Effector CD4-positive, alpha-beta T cell (primary cell): ENCODE results near the gene XRCC5.
"Not testable (repeated sequence)": the region's sequence is repeated elsewhere in the genome, so short reads cannot be mapped to it uniquely, and the experiment has no call there.

Source experiments
- DNase-seq: peaks from one replicate; pipeline ENCODE4 v3.0.0-alpha.2; 2020

XRCC5 gene

GRCh38 chr2:216119986-216120385 is 10.8 kb downstream of the XRCC5 start:
- no peak for DNase-seq

DNA sequence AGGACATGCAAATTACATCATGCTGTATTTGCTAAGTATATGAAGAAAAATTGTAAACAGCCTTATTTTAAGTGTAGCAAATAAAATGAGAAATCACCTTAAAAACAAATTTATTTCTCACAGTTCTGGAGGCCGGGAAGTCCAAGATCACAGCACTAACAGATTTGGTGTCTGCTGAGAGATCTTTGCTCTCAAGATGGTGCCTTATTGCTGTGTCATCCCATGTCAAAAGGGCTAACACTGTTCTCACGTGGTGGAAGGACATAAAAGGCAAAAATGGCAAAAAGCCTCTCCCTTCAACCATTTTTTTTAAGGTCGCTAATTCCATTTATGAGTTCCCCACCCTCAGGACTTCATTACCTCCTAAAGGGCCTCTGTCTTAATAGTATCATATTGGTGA is 12.1 kb downstream of the XRCC5 start:
- DNase-seq: no peak

DNA sequence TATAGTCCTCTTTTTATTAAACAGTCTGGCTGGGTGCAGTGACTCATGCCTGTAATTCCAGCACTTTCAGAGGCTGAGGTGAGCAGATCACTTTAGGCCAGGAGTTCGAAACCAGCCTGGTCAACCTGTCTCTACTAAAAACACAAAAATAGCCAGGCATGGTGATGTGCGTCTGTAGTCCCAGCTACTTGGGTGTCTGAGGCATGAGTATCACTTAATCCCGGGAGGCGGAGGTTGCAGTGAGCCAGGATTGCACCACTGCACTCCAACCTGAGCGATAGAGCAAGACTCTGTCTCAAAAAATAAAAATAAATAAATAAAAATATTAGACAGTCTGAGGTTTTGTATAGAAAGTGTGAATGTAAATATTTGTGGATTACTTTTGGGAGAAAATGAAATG is 17.8 kb downstream of the XRCC5 start:
- DNase-seq: no peak

GRCh38 chr2:216130346-216130971 is 21.3 kb downstream of the XRCC5 start:
- no peak for DNase-seq

DNA sequence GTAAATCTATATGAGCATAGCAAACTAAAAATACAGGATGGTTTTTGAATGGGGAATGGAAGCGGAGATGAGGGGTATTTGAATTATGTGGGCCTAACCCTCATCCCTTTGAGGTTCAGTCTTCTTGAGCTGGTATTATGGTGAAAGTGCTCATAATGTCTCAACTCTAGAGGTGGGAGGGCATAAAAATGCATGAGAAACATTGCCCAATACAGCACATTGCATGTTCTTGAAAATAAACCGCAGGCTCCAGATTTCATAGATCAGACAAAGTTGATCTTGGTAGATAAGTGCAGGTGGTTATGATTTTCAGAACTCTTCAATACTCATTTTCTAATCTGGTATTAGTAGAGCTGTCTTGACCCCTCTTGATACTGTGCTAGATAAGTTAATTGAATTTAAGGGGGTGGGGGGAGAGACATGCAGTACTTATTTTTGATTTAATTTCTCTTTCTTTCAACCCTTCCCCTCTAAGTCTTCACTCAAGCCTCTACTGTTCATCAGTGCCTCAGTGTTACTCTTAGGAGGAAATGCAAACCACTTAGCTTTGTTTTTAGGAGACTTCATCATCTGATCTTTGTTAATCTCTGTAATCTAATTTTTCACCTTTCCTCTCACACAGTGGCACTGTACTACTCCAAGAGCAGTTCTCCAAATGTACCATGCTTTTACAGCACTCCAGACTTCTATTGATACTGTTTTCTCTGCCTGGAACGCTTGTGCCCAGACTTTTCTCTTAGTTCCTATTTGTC is 22.2 kb downstream of the XRCC5 start:
- no peak for DNase-seq

GRCh38 chr2:216132585-216132984 is 23.4 kb downstream of the XRCC5 start:
- no peak for DNase-seq

- no peak for DNase-seq
Observed at GRCh38 chr2:216133397-216133796, 24.2 kb downstream of the XRCC5 start.

DNA sequence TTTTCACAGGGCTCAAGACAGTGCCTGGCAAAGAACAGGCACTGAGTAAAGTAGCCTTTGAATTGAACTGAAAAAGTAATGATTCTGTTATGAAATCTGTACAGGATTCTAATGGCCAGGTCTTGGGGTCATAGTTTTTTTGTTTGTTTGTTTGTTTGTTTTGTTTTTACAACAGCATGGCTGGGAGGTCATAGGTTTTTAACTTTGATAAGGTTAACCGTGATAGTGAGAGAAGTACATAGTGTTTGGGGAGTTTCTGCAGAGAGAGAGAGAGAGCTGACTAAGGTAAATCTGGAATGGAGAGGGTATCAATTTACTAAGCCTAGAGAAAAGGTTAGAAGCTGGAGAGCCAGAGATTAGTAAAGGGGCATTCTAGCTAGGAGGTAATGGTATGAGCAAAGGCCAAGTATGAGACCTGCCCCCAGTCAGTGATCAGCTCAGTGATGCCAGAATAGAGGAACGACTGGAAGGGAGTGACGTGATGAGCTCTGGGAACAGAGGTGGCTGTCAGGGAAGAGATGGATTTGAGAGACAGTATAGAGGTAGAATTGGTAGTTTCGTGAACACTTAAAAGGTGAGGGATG is 25.9 kb downstream of the XRCC5 start:
- DNase-seq: no peak

DNA sequence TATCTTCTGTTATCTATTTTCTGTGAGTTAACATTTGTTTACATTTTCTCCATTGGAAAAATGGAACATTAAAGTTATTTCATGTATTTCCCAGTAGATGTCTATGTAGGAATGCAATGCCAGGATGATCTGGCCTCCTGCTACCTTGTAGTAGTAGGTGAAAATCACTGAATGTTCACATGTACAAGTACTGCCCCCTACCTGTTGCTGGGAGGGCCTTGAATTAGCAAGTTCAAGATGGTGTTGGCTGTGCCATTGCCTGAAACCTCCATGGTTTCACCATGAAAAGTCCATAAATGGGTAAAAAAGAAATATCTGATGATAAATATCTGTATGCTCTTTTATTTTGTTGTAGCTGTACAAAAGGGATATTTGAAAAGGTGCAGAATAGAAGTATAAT is 30.7 kb downstream of the XRCC5 start:
- no peak for DNase-seq

DNA sequence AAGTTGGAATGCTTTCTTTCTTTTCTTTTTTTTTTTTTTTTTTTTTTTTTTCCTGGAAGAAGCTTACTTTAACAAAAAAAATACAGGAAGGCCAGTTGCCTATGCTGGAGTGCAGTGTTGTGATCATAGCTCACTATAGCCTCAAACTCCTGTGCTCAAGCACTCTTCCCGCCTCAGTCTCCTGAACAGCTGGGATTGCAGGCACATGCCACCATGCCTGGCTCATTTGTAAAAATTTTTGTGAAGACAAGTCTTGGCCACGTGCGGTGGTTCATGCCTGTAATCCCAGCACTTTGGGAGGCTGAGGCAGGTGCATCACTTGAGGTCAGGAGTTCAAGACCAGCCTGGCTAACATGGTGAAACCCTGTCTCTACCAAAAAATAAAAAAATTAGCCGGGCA is 32.4 kb downstream of the XRCC5 start:
- DNase-seq: not testable (repeated sequence)

GRCh38 chr2:216142540-216142939 is 33.4 kb downstream of the XRCC5 start:
- no peak for DNase-seq

GRCh38 chr2:216144372-216144771 is 35.2 kb downstream of the XRCC5 start:
- no peak for DNase-seq

DNA sequence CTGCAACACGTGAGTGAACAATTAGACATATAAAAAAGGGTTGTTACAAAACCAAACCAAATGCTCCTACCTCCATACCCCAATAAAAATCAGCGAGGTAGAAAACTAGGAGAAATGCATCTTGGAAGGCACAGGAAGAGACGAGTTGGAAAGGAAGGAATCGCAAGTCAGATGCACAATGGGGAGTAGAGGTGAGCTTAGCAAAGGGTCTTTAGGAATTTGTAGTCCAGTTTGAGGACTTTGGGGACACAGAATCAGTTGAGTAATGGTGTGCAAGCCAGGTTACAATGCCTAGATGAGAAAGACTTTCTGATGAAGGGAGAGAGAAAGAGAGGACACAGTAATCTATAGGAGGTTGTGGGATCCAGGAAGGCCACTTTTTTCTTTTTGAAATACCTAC is 35.7 kb downstream of the XRCC5 start:
- DNase-seq: no peak

DNA sequence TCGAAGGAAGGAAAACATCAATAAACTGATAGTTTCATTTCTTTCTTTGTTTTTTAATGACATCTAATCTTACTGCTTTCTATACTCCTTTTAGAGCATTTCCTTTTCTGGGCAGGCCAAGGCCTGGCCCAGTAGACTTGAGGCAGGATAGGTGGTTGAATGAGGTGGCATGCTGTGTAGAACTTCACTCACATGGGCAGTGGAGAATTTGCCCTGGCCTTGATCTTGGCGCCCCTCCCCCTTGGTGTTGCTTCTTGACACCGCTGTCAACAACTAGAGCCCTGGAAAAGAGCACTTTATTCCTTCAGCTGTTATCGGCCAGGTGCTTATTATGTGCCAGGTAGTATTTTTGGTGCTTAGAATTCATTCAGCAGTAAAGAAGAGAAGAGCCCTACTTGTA is 37.4 kb downstream of the XRCC5 start:
- DNase-seq: no peak

DNA sequence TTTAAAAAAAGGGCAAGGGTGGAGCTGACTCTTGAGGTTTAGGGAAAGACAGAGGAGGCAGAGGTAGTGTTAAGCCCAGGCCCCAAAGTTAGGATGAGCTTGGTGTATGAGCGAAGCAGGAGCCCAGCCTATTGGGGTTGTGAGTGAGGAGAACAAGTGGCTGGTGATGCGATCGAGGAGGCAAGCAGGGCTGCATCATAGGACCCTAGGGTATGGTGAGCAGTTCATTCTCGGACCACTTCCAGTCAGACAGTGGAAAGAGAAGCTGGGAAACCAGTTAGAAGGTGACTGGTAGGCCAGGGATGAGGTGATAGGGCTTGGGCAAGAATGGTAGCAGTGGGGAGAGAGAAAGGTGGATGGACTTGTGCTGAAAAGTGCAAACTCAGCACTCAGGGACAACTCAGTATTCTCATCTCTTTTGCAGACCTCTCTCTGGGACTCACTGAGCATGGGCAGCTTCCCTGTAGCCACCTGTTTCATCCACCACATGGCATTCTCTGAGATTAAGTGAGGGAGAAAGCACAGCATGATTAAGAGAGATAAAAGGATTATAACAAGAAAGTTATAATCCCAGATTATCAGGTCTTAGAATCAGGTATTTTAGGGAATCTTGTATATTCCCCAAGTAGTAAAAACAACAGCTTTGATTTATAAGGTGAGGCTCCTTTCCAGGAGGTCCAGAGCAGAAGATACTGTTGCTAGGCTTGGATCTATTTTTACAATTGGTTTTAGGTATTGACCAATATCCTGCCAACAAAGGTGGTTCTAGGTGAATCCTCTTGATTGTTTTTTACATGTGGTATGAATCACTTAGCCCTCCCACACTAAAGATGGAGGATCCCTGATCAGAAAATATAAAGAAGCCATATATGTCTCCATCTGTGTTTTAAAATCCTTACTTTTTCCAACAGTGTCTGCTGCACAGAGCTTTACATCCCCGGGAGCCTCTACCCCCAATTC is 38.3 kb downstream of the XRCC5 start:
- no peak for DNase-seq

DNA sequence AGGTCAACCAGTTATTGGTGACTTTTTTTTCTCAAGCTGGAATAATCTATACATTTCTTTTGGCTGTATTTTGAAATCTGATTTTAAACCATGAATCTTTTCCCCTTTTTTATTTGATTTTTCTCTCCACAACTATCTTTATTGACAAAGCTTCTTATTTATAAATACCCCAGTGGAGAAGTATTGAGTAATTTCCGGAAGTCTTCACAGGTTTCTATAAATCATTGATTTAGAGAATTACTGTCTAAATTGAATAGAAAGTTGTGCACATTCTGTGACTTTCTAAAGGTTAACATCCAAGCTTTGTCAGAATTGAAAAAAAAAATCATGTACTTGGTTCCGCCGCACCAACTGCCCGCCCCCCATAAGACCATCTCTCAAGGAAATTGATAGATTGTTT is 39.8 kb downstream of the XRCC5 start:
- DNase-seq: no peak

DNA sequence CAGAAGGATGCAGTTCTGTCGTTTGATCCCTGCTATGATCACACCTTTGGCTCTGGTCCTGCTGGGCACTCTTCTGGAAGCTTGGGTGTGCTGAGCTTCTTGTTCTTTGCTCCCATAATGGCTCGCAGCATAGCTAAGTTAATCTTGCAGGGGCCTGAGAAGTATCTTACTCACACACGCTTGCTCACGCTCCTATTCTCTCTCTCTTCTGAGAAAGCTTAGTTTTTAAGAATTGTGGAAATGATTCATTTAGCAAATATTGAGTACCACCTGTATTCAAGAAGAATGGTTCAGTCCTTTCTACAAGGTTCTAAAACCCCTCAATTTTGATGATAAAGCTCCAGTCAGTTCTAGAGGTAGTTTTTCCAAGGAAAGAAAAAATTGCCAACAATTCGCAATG is 40.6 kb downstream of the XRCC5 start:
- DNase-seq: no peak

DNA sequence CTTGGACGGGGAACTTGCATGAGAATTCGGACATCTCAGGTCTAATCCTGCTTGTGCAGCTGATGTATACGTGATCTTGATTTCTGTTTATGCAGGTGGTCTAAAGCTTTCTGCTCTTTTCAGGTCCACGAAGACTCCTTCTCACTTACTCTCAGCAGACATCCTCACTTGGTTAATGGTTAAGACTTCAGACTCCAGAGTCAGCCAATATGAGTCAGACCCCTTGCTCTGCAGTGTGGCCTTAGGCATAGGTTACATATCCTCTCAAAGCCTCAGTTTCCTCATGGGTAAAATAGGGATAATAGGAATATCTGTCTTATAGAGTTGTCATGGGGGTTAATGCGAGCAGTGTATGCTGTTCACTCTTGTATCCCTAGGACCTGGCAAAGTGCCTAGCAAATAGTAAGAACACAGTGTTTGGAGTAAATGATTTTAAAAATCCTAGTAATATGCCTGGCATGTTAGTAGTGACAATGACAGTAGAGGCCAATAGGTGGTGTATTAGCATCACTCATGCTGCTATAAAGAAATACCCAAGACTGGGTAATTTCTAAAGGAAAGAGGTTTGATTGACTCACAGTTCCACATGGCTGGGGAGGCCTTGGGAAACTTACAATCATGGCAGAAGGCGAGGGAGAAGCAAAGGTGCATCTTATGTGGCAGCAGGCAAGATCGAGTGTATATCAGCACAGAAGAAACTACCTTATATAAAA is 42.3 kb downstream of the XRCC5 start:
- DNase-seq: no peak

- DNase-seq: no peak
Observed at GRCh38 chr2:216155954-216156353, 46.8 kb downstream of the XRCC5 start.

DNA sequence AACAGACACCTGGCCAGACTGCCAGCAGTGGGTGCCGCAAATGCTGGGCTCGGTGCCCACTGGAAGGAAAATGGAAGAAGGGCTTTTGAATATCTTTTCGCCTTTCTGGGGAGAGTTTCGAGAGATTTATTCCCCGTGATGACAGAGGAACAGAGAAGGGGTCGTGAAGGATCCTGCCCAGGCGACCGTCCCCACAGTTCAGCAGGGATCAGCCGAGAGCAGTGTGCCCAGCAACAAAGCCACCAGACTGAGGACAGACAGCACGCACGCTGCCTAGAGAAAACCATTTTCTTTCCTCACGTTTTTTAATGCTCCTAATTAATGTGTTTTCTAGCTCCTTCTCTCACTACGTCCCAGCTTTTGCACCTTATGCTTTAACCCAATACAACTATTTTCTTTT is 47.7 kb downstream of the XRCC5 start:
- DNase-seq: no peak

GRCh38 chr2:216159144-216159543 is 50.0 kb downstream of the XRCC5 start:
- DNase-seq: no peak

- DNase-seq: no peak
Observed at GRCh38 chr2:216159646-216160045, 50.5 kb downstream of the XRCC5 start.

DNA sequence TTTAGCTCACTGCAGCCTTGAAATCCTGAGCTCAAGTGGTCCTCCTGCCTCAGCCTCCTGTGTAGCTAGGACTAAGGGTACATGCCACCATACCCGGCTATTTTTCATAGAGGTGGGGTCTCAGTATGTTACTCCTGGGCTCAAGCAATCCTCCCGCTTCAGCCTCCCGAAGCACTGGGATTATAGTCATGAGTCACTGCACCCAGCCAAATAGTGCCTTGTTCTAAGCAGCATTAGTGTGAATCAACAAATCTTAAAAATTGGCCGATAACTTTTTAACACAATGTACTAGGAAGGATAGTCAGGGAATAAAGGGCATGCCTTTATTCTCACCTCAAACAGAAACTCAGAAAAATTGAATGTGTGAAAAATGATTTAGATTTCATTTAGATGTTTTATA is 51.6 kb downstream of the XRCC5 start:
- no peak for DNase-seq
